ENCODE measurements around the gene CDH23.

DNA sequence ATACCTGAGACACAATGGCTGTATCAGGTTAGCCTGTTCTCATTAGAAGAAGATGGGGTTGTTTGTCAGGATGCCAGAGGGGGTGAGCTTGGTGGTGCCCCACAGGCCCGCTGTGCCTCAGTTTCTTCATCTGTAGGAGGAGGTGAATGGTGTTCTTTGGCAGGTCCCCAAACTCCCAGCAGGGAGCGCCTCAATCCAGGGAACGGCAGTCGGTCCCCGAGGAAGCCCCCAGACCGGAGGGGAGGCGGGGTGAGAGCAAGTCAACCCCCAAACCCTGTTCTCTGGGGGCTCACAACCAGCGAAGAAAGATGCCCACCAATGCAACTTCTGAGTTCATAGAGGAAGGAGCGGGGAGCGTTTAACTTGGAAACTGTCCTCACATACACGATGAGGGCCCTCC is 306.9 kb downstream of the CDH23 start:
- TF ChIP-seq CREM (IDR thresholded peaks at IDR 0.05; ENCODE audit: low read depth) = no peak
- TF ChIP-seq CHCHD3 (CRISPR knock-in tag; IDR thresholded peaks at IDR 0.05) = no peak
- TF ChIP-seq, protein P1, sequence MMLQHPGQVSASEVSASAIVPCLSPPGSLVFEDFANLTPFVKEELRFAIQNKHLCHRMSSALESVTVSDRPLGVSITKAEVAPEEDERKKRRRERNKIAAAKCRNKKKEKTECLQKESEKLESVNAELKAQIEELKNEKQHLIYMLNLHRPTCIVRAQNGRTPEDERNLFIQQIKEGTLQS (IDR thresholded peaks at IDR 0.05) = no peak
- TF ChIP-seq, protein P1 (CRISPR knock-in tag; conservative IDR thresholded peaks at IDR 0.05) = no peak
- no peak for TF ChIP-seq TCF7L2 (IDR thresholded peaks at IDR 0.05; ENCODE audit: low read depth, low read length)
- TF ChIP-seq, protein P2, sequence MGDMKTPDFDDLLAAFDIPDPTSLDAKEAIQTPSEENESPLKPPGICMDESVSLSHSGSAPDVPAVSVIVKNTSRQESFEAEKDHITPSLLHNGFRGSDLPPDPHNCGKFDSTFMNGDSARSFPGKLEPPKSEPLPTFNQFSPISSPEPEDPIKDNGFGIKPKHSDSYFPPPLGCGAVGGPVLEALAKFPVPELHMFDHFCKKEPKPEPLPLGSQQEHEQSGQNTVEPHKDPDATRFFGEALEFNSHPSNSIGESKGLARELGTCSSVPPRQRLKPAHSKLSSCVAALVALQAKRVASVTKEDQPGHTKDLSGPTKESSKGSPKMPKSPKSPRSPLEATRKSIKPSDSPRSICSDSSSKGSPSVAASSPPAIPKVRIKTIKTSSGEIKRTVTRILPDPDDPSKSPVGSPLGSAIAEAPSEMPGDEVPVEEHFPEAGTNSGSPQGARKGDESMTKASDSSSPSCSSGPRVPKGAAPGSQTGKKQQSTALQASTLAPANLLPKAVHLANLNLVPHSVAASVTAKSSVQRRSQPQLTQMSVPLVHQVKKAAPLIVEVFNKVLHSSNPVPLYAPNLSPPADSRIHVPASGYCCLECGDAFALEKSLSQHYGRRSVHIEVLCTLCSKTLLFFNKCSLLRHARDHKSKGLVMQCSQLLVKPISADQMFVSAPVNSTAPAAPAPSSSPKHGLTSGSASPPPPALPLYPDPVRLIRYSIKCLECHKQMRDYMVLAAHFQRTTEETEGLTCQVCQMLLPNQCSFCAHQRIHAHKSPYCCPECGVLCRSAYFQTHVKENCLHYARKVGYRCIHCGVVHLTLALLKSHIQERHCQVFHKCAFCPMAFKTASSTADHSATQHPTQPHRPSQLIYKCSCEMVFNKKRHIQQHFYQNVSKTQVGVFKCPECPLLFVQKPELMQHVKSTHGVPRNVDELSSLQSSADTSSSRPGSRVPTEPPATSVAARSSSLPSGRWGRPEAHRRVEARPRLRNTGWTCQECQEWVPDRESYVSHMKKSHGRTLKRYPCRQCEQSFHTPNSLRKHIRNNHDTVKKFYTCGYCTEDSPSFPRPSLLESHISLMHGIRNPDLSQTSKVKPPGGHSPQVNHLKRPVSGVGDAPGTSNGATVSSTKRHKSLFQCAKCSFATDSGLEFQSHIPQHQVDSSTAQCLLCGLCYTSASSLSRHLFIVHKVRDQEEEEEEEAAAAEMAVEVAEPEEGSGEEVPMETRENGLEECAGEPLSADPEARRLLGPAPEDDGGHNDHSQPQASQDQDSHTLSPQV (IDR thresholded peaks at IDR 0.05) = no peak
- TF ChIP-seq SAFB (IDR thresholded peaks at IDR 0.05; ENCODE audit: borderline replicate concordance, low read depth, low read length) = no peak
